ENCODE results near the gene FES. TPM values are rescaled to one million over a fixed set of nuclear protein-coding genes. Genes with fewer than 3 reads are reported as not detected.

Gene FES
- total RNA-seq, 1 donor from 2014 or later, result 2.5 TPM

- TF ChIP-seq CTCF (IDR thresholded peaks at IDR 0.05), result no peak
- Mint-ChIP-seq H3K4me3 (ENCODE audit: unreplicated experiment) (no peak overlapping the region), H3K9me3 (ENCODE audit: unreplicated experiment) (no peaks in the 10 kb centered on the region), H3K36me3 (ENCODE audit: unreplicated experiment) (no peaks in the 10 kb centered on the region), H3K4me1 (ENCODE audit: unreplicated experiment) (peaks cover 19% of the 10 kb centered on the region), H3K27me3 (ENCODE audit: unreplicated experiment) (no peaks in the 10 kb centered on the region), H3K27ac (ENCODE audit: unreplicated experiment) (no peak overlapping the region)
- no peak for DNase-seq (ENCODE audit: extremely low spot score, unreplicated experiment)
Measured at GRCh38 chr15:90862487-90862886, 21.8 kb upstream of the FES start.

DNA sequence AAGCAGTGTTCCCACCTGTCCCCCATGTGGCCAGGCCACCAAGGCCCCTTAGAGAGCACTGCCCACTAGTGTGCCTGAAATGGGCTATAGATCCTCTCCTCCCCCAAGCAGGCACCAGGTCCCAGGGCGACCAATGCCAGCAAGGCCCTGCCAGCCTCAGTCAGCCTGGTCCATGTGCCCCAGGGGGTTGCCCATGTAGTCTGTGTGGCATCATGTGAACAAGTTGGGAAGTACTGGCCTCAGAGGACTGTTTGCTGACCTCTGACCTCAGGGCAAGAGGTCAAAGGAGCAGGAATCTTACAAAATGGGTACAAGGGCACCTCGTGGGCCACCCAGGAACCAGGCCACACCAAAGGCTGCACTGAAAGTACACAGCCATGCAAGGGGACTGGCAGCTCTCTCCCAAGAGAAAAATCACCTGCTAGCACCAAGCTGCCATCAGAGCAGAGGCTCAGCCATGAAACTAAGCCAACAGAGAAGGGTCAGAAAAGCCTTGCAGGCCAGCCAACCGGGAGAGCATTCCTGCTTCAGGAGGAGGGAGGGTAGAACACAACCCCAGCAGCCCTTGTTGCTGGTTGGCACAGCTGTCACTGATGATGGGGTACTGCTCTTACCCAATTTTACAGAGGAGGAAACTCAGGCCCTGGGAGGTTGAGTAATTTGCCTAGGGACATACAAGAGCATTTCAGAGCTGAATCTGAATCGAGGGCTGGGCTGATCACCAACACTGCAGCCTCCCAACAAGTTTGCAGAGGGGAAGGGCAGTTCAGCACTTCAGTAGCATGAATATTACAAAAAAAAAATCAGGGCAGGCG, 21.1 kb upstream of the FES start:
- Mint-ChIP-seq H3K4me1 (ENCODE audit: unreplicated experiment) (peaks cover 24% of the 10 kb centered on the region), H3K4me3 (ENCODE audit: unreplicated experiment) (no peak overlapping the region), H3K27me3 (ENCODE audit: unreplicated experiment) (no peaks in the 10 kb centered on the region), H3K9me3 (ENCODE audit: unreplicated experiment) (no peaks in the 10 kb centered on the region), H3K27ac (ENCODE audit: unreplicated experiment) (peak overlapping the region; percentile 66), H3K36me3 (ENCODE audit: unreplicated experiment) (no peaks in the 10 kb centered on the region)
- TF ChIP-seq CTCF (IDR thresholded peaks at IDR 0.05), result no peak
- DNase-seq (ENCODE audit: extremely low spot score, unreplicated experiment), result no peak

- Mint-ChIP-seq H3K36me3 (ENCODE audit: unreplicated experiment) (no peaks in the 10 kb centered on the region), H3K27ac (ENCODE audit: unreplicated experiment) (peak overlapping the region; percentile 66), H3K27me3 (ENCODE audit: unreplicated experiment) (no peaks in the 10 kb centered on the region), H3K4me3 (ENCODE audit: unreplicated experiment) (no peak overlapping the region), H3K9me3 (ENCODE audit: unreplicated experiment) (no peaks in the 10 kb centered on the region), H3K4me1 (ENCODE audit: unreplicated experiment) (peaks cover 32% of the 10 kb centered on the region)
- TF ChIP-seq CTCF (IDR thresholded peaks at IDR 0.05), result no peak
- DNase-seq (ENCODE audit: extremely low spot score, unreplicated experiment), result no peak
Measured at GRCh38 chr15:90863987-90864386, 20.3 kb upstream of the FES start.

GRCh38 chr15:90864507-90864906, 19.8 kb upstream of the FES start:
- H3K4me3 Mint-ChIP-seq (ENCODE audit: unreplicated experiment), result no peak overlapping the region
- no peak overlapping the region for H3K27ac Mint-ChIP-seq (ENCODE audit: unreplicated experiment)
- DNase-seq (ENCODE audit: extremely low spot score, unreplicated experiment), result no peak
- no peaks in the 10 kb centered on the region for H3K27me3 Mint-ChIP-seq (ENCODE audit: unreplicated experiment)
- no peak for TF ChIP-seq CTCF (IDR thresholded peaks at IDR 0.05)
- H3K9me3 Mint-ChIP-seq (ENCODE audit: unreplicated experiment), result no peaks in the 10 kb centered on the region
- H3K4me1 Mint-ChIP-seq (ENCODE audit: unreplicated experiment), result peaks cover 38% of the 10 kb centered on the region
- no peaks in the 10 kb centered on the region for H3K36me3 Mint-ChIP-seq (ENCODE audit: unreplicated experiment)

DNA sequence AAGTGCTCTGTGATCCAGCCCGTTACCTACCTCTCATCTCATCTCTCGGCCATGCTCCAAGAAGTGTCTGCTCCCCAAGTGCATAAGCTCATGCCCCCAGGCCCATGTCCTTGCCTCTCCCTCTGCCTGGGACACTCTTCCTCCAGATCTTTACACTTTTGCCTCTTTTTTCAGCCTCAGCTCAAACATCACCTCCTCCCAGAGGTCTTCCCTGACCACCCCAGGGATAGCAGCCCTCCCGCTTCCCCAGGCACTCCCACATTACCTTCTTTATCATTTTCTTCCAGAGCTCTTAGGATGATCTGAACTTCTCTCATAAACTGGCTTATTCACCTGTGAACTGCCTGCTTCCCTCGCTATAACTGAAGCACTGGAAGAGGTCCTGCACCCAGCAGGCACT, 18.6 kb upstream of the FES start:
- no peak for DNase-seq (ENCODE audit: extremely low spot score, unreplicated experiment)
- Mint-ChIP-seq H3K36me3 (ENCODE audit: unreplicated experiment) (no peaks in the 10 kb centered on the region), H3K4me1 (ENCODE audit: unreplicated experiment) (peaks cover 50% of the 10 kb centered on the region), H3K4me3 (ENCODE audit: unreplicated experiment) (no peak overlapping the region), H3K27me3 (ENCODE audit: unreplicated experiment) (no peaks in the 10 kb centered on the region), H3K27ac (ENCODE audit: unreplicated experiment) (no peak overlapping the region), H3K9me3 (ENCODE audit: unreplicated experiment) (no peaks in the 10 kb centered on the region)
- no peak for TF ChIP-seq CTCF (IDR thresholded peaks at IDR 0.05)

Measured in osteocyte (in vitro differentiated cells).